MM.1S (cell line): ENCODE data around the gene LAMA3.

Experiments
- DNase-seq: peaks from one replicate; pipeline ENCODE4 v3.0.0-alpha.2; 2015
- H2AFZ ChIP-seq: fragments of 300-600 bp; sonication (generic); 2 replicates; pipeline ENCODE4 v1.6.0; 2016; ENCODE audit warnings: antibody characterized with exemption, low read length
- H3F3A ChIP-seq: fragments of 300-600 bp; sonication (generic); 2 replicates; pipeline ENCODE4 v1.6.1; 2016; ENCODE audit warnings: mild to moderate bottlenecking, antibody characterized with exemption, low read length, moderate library complexity, mixed read lengths; ENCODE audit not compliant: insufficient read depth
- H3K27ac ChIP-seq: fragments of 300-600 bp; sonication (generic); 2 replicates; pipeline ENCODE4 v1.5.1; 2016; ENCODE audit warnings: mild to moderate bottlenecking, low read length
- H3K27me3 ChIP-seq: fragments of 300-600 bp; sonication (generic); replicated peaks from 2 replicates; pipeline ENCODE4 v1.6.0; 2016; ENCODE audit warnings: low read length; ENCODE audit not compliant: insufficient read depth
- H3K36me3 ChIP-seq: fragments of 300-600 bp; sonication (generic); replicated peaks from 2 replicates; pipeline ENCODE4 v1.6.1; 2016; ENCODE audit warnings: mild to moderate bottlenecking, low read length, mixed read lengths; ENCODE audit not compliant: insufficient read depth
- H3K4me1 ChIP-seq: fragments of 300-600 bp; sonication (generic); 2 replicates; pipeline ENCODE4 v1.6.1; 2016; ENCODE audit warnings: low read length, mixed read lengths
- H3K4me2 ChIP-seq: fragments of 300-600 bp; sonication (generic); 2 replicates; pipeline ENCODE4 v1.6.0; 2016; ENCODE audit warnings: low read depth, low read length
- H3K4me3 ChIP-seq: fragments of 300-600 bp; sonication (generic); 2 replicates; pipeline ENCODE4 v1.5.1; 2016; ENCODE audit warnings: low read length, mixed read lengths
- H3K79me2 ChIP-seq: fragments of 300-600 bp; sonication (generic); 2 replicates; pipeline ENCODE4 v1.6.1; 2016; ENCODE audit warnings: mixed run types, low read length, mixed read lengths
- H3K9ac ChIP-seq: fragments of 300-600 bp; sonication (generic); 2 replicates; pipeline ENCODE4 v1.6.1; 2016; ENCODE audit warnings: low read length, mixed read lengths
- H3K9me2 ChIP-seq: fragments of 300-600 bp; sonication (generic); replicated peaks from 2 replicates; pipeline ENCODE4 v1.6.1; 2016; ENCODE audit warnings: mild to moderate bottlenecking, low read length, mixed read lengths; ENCODE audit not compliant: insufficient read depth
- H3K9me3 ChIP-seq: fragments of 300-600 bp; sonication (generic); replicated peaks from 2 replicates; pipeline ENCODE4 v1.6.1; 2016; ENCODE audit warnings: mild to moderate bottlenecking, low read length, mixed read lengths; ENCODE audit not compliant: insufficient read depth
- H4K20me1 ChIP-seq: fragments of 300-600 bp; sonication (generic); 2 replicates; pipeline ENCODE4 v1.6.1; 2016; ENCODE audit warnings: mild to moderate bottlenecking, low read length, moderate library complexity, mixed read lengths; ENCODE audit not compliant: insufficient read depth
- EZH2 ChIP-seq: fragments of 300-600 bp; sonication (generic); optimal IDR thresholded peaks from 2 replicates; pipeline ENCODE3; 2017; ENCODE audit warnings: low read depth, mild to moderate bottlenecking, antibody characterized with exemption, low read length, mixed read lengths
- EZH2phosphoT487 ChIP-seq: fragments of 300-600 bp; sonication (generic); IDR thresholded peaks from 2 replicates; pipeline ENCODE4 v1.6.1; 2018; ENCODE audit warnings: antibody characterized with exemption, low read length
- TF ChIP-seq, protein P1 (sequence below): fragments of 300-600 bp; sonication (generic); IDR thresholded peaks from 2 replicates; pipeline ENCODE4 v1.5.1; 2016; ENCODE audit warnings: antibody characterized with exemption, low read length, mixed read lengths

The LAMA3 gene

DNA sequence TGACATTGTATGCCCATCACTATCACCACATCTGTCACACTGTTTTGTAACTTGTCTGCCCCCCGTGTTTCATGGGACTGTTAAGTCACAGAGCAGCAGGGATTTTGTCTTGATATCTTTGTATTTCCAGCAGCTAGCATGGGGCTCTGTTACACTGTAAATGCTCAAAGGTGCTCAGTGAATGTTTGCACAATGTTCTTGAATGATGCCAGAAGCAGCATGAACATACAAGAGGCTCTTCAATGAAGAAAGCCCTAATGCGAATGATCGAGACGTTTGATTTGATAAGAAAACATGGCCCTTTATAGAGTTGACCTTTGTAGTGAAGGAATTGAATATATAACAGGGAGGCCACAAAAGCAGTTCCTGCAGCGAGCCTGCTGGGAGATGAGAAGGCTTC lies 204.4 kb downstream of the LAMA3 start:
- TF ChIP-seq EZH2 (no peak), EZH2phosphoT487 (no peak)
- TF ChIP-seq, protein P1, sequence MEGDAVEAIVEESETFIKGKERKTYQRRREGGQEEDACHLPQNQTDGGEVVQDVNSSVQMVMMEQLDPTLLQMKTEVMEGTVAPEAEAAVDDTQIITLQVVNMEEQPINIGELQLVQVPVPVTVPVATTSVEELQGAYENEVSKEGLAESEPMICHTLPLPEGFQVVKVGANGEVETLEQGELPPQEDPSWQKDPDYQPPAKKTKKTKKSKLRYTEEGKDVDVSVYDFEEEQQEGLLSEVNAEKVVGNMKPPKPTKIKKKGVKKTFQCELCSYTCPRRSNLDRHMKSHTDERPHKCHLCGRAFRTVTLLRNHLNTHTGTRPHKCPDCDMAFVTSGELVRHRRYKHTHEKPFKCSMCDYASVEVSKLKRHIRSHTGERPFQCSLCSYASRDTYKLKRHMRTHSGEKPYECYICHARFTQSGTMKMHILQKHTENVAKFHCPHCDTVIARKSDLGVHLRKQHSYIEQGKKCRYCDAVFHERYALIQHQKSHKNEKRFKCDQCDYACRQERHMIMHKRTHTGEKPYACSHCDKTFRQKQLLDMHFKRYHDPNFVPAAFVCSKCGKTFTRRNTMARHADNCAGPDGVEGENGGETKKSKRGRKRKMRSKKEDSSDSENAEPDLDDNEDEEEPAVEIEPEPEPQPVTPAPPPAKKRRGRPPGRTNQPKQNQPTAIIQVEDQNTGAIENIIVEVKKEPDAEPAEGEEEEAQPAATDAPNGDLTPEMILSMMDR = no peak
- no peak overlapping the region for H2AFZ ChIP-seq
- no peak overlapping the region for H3K9ac ChIP-seq
- no peaks in the 10 kb centered on the region for H3K36me3 ChIP-seq
- no peaks in the 10 kb centered on the region for H3F3A ChIP-seq
- no peaks in the 10 kb centered on the region for H3K79me2 ChIP-seq
- H3K27me3 ChIP-seq = no peaks in the 10 kb centered on the region
- no peak overlapping the region for H3K4me3 ChIP-seq
- no peak overlapping the region for H3K27ac ChIP-seq
- no peaks in the 10 kb centered on the region for H3K9me3 ChIP-seq
- H3K4me1 ChIP-seq = no peaks in the 10 kb centered on the region
- no peaks in the 10 kb centered on the region for H3K9me2 ChIP-seq
- no peak overlapping the region for H3K4me2 ChIP-seq
- no peak for DNase-seq
- no peaks in the 10 kb centered on the region for H4K20me1 ChIP-seq

DNA sequence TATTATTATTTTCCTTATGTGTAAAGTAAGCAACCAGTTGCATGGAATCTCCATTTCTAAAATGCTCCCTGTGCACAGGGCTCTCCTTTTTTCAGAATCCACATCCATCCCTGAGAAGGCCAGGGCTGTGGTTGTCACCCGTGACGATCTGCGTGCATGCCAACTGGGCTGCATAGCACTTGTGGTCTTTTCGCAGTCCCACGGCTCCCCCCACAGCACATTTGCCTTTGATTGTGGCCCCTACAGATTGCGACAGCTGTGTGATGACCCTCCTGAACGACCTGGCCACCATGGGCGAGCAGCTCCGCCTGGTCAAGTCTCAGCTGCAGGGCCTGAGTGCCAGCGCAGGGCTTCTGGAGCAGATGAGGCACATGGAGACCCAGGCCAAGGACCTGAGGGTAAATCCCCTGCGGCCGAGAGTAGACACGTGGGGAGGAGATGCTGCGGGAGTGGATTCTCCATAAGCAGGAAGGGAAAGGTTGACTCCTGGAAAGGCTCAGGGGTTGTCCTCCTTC lies 205.5 kb downstream of the LAMA3 start:
- Histone ChIP-seq H3K4me3 (no peak overlapping the region), H3K9me3 (no peaks in the 10 kb centered on the region), H4K20me1 (no peaks in the 10 kb centered on the region), H3K9ac (no peak overlapping the region), H2AFZ (no peak overlapping the region), H3K79me2 (no peaks in the 10 kb centered on the region), H3F3A (no peaks in the 10 kb centered on the region), H3K36me3 (no peaks in the 10 kb centered on the region), H3K4me2 (no peak overlapping the region), H3K4me1 (no peaks in the 10 kb centered on the region), H3K9me2 (no peaks in the 10 kb centered on the region), H3K27me3 (no peaks in the 10 kb centered on the region), H3K27ac (no peak overlapping the region)
- no peak for DNase-seq
- TF ChIP-seq EZH2 = no peak
- TF ChIP-seq, protein P1 = no peak
- TF ChIP-seq EZH2phosphoT487 = no peak

DNA sequence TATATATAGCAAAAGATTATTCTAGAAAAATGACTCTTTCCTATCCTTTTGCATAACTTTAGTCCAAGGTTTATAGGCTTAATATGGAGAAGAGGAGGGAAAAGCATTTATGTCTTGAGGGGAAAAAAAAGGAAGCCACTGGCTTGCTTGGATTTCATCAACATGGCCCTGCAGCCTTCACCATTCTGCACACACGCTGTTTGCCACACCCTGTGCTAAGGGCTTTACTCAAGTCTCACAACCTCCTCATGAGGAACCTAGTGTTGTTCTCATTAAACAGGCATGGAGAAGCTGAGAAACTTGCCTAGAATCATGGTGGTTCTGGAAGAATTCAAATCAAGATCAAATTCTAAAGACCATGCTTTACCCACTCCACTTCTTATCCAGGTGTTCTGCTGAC lies 208.0 kb downstream of the LAMA3 start:
- H2AFZ ChIP-seq = no peak overlapping the region
- H3K4me1 ChIP-seq = no peaks in the 10 kb centered on the region
- no peak overlapping the region for H3K27ac ChIP-seq
- H3K79me2 ChIP-seq = no peaks in the 10 kb centered on the region
- H4K20me1 ChIP-seq = no peaks in the 10 kb centered on the region
- no peaks in the 10 kb centered on the region for H3K27me3 ChIP-seq
- no peaks in the 10 kb centered on the region for H3K36me3 ChIP-seq
- no peak overlapping the region for H3K9ac ChIP-seq
- H3K4me3 ChIP-seq = no peak overlapping the region
- no peak for TF ChIP-seq EZH2phosphoT487
- TF ChIP-seq, protein P1 = no peak
- no peak for TF ChIP-seq EZH2
- H3K9me3 ChIP-seq = no peaks in the 10 kb centered on the region
- no peaks in the 10 kb centered on the region for H3F3A ChIP-seq
- H3K4me2 ChIP-seq = no peak overlapping the region
- no peak for DNase-seq
- H3K9me2 ChIP-seq = no peaks in the 10 kb centered on the region
